GM20431 (cell line): ENCODE measurements around the gene CLPTM1.
"Not testable (repeated sequence)": the region's sequence is repeated elsewhere in the genome, so short reads cannot be mapped to it uniquely, and the experiment has no call there.

Experiments
- in situ Hi-C: fragments of 300-500 bp; cut with MseI, MboI; formaldehyde crosslinking; loops from one replicate; pipeline ENCODE4 v1.15.0; 2020; ENCODE audit warnings: low sequenced_read_pairs; ENCODE audit not compliant: unreplicated experiment

CLPTM1 gene

GRCh38 chr19:44969437-44969836, 14.3 kb downstream of the CLPTM1 start:
- in situ Hi-C loops = no loop called here

GRCh38 chr19:44971451-44971850, 16.3 kb downstream of the CLPTM1 start:
- in situ Hi-C loops = not testable (repeated sequence)

GRCh38 chr19:44972802-44973201, 17.6 kb downstream of the CLPTM1 start:
- in situ Hi-C loops = no loop called here

- in situ Hi-C loops = no loop called here
Observed at GRCh38 chr19:44973982-44974735, 19.0 kb downstream of the CLPTM1 start.

- in situ Hi-C loops = no loop called here
Observed at GRCh38 chr19:44974857-44975256, 19.7 kb downstream of the CLPTM1 start.

GRCh38 chr19:44975444-44975843, 20.3 kb downstream of the CLPTM1 start:
- in situ Hi-C loops = no loop called here

- in situ Hi-C loops = no loop called here
Observed at GRCh38 chr19:44984005-44984404, 28.8 kb downstream of the CLPTM1 start.

- in situ Hi-C loops = no loop called here
Observed at GRCh38 chr19:44985445-44985844, 30.3 kb downstream of the CLPTM1 start.

GRCh38 chr19:44986389-44986788, 31.2 kb downstream of the CLPTM1 start:
- in situ Hi-C loops = no loop called here

GRCh38 chr19:44987148-44987675, 32.0 kb downstream of the CLPTM1 start:
- in situ Hi-C loops = no loop called here

- in situ Hi-C loops = no loop called here
Observed at GRCh38 chr19:44988273-44988672, 33.1 kb downstream of the CLPTM1 start.

GRCh38 chr19:44988896-44989556, 33.8 kb downstream of the CLPTM1 start:
- in situ Hi-C loops = no loop called here

GRCh38 chr19:44990459-44990858, 35.3 kb downstream of the CLPTM1 start:
- in situ Hi-C loops = no loop called here

- in situ Hi-C loops = no loop called here
Observed at GRCh38 chr19:44990966-44991365, 35.8 kb downstream of the CLPTM1 start.

- in situ Hi-C loops = no loop called here
Observed at GRCh38 chr19:44992336-44993163, 37.4 kb downstream of the CLPTM1 start.

- in situ Hi-C loops = no loop called here
Observed at GRCh38 chr19:44993526-44993925, 38.3 kb downstream of the CLPTM1 start.

GRCh38 chr19:44993926-44994537, 38.9 kb downstream of the CLPTM1 start:
- in situ Hi-C loops = no loop called here

- in situ Hi-C loops = no loop called here
Observed at GRCh38 chr19:44998025-44998424, 42.8 kb downstream of the CLPTM1 start.

GRCh38 chr19:44999131-44999925, 44.1 kb downstream of the CLPTM1 start:
- in situ Hi-C loops = not testable (repeated sequence)
